Measurements from ENCODE around the gene GRSF1.

DNA sequence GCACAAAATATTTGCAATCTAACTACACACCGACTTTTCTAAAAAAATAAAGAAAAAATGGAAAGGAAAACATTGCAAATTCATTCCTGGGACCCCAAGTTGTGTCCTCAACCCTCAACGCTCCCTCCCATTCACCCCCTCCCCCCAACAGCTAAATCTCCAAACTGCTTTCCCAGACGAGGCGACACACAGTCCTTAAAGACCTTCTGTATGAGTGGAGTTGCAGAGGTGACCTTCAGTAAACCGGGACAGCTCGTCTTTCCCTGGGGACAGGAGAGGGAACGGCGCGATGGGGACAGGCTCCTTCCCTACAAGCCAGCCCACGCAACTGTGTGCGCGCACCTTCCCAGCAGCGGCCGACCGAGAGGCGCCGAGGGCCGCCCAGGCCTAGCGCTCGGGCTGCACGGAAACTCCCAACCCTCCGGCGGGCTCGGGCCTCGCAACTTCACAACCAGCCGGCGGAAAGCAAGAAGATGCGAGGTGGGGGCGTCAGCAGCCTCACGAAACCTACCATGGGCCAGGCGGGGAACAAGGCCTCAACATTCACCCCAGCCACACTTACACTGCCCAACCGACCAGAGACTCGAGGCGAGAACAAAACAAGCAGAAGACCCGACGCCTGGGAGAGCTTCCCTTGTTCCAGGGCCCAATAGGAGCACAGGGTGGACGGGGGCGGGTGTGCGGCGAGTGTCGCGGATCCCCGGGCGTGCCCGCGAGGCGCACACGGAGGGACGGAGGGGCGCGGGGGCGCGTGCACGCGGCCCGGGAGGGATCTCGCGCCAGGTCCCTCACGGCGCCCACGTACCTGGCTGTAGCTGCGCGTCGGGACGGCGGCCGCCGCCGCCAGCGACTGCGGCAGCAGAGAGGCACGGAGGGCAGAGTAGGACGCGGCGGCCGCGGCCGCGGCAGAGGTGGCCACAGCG is 763 bp downstream of the GRSF1 start:
- no peak for TF ChIP-seq POLR2A (IDR thresholded peaks at IDR 0.05; ENCODE audit: low read length)
- TF ChIP-seq GATA1 (IDR thresholded peaks at IDR 0.05; ENCODE audit: low read depth, low read length), result no peak

Data from erythroblast (primary cell).